Nucleus accumbens (tissue), 56 donors: Measurements from ENCODE around the gene KRT23.

Source experiments
- DNase-seq, 56 donors: peaks; one replicate each; lab custom pipeline; 2025; lab: John Stamatoyannopoulos, UW

KRT23 gene, protein sequence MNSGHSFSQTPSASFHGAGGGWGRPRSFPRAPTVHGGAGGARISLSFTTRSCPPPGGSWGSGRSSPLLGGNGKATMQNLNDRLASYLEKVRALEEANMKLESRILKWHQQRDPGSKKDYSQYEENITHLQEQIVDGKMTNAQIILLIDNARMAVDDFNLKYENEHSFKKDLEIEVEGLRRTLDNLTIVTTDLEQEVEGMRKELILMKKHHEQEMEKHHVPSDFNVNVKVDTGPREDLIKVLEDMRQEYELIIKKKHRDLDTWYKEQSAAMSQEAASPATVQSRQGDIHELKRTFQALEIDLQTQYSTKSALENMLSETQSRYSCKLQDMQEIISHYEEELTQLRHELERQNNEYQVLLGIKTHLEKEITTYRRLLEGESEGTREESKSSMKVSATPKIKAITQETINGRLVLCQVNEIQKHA

DNA sequence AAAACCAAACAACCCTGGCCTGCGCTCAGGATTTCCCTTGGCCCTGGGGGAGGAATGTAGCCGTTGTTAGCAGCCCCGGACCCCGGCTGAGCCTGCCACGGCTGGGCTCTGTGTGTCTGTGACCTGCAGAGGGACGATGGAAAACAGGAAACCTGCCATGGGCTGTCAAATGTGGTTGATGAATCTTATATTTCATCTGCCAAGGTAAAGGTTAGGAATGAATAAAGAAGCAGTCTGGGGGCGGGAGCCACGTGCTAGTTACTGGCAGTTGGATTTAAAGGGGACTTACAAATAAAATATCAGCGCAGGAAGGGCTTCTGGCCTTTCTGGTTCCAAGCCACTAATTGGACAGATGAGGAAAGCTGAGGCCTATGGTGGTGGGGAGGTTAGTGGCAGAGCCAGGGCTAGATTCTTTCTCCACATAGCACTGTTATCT is at the start of gene KRT23:
TSS of gene KRT23 (minus strand) at position 263 of the 436 bp plus-strand sequence. CDS start 1,043 bp downstream, outside the sequence.
- DNase-seq, result peak in 1 of 56 donors; percentile 4

- DNase-seq, result no peak
Measured at GRCh38 chr17:40986920-40987319, 49.5 kb upstream of the KRT23 start.

DNA sequence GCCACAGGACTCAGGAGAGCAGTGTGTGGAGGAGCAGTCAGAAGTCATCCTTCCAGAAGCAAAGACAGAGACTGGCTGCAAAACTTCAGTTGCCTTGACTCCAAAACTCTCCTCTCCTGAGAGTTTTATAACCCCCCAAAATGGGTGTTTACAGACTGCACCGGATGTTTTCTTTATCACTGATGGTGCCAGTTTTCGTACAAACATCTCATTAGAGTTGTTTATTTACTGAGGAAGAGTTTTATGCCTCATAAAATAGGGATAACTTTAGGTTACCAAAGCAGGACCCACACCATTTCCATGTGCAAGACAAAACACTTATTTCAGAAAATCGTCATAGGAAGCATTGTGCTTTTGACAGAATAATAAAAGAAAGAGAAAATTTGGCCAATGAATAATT is 46.8 kb upstream of the KRT23 start, which contains the start of gene KRT40:
TSS of gene KRT40 (minus strand) at position 101 of the 400 bp plus-strand sequence. CDS start at position 48, 53 bp downstream.
- no peak for DNase-seq

GRCh38 chr17:40981115-40981514 is 43.7 kb upstream of the KRT23 start:
- no peak for DNase-seq

- DNase-seq, result peak in 17 of 56 donors; percentile 1 to 36 (median 9)
Measured at GRCh38 chr17:40980596-40980995, 43.1 kb upstream of the KRT23 start.

GRCh38 chr17:40980117-40980516 is 42.7 kb upstream of the KRT23 start:
- no peak for DNase-seq

DNA sequence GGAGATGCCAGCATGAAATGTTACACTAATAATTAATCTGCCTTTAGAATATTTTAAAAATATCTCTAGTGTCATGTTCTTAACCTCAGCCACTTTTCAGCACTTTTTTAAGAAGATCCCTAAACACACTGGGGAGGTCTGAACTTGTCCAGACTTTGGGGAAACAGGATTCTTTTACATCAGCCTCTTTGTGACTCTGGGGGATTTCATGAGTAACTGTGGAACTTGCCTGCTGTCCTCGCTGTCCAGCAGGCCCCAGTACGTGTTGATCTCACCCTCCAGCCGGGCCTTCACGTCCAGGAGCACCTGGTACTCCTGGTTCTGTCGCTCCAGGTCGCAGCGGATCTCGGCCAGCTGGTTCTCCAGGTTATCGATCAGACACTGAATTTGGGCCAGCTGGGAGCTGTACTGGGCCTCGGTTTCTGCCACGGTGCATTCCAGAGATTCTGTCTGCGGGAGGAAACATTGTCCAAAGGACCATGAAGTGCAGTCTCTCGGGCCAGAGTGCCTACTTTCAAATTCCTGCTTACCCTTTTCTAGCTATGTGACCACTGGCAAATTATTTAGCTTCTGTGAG is 41.2 kb upstream of the KRT23 start:
- DNase-seq, result no peak

DNA sequence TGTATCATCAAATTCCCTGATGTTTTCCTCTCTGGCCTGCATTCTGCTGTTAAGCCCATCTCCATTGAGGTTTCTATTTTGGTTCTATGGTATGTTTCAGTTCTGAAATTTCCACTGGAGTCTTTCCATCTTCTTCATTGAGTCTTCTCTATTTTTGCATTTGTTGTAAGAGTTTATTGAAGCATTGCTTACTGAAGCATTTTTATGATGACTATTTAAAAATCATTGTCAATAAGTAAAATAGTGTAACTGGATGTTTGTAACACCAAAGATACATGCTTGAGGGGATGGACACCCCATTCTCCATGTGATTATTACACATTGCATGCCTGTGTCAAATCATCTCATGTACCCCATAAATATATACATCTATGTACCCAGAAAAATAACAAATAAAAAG is 38.1 kb upstream of the KRT23 start:
- DNase-seq, result no peak

DNA sequence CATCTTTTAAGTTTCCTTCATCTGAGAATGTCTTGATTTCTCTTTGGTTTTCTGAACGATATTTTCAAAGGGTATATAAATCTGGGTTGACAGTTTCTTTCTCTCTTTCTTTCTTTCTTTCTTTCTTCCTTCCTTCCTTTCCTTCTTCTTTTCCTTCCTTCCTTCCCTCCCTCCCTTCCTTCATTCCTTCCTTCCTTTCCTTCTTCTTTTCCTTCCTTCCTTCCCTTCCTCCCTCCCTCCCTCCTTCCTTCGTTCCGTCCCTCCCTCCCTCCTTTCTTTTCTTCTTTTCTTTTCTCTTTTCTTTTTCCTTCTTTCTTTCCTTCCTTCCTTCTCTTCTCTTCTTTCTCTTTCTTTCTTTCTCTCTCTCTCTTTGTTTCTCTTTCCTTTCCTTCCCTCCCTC is 36.9 kb upstream of the KRT23 start:
- DNase-seq, result no peak

DNA sequence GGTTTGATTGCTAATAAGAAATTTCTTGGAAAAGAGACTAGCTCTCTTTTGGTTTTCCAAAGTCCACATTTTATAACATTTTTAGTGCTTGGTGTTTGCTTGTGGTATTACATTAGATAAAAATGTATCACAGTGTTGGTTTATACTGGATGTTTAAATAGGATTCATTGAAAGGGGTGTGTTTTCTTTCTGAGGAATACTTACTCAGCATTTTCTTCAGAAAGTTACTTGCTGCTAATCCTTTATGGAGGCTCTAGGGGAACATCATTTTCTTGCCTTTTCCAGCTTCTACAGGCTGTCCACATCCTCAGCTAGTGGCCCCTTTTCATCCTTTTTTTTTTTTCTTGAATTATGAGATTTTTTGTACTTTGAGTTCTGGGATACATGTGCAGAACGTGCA is 30.1 kb upstream of the KRT23 start:
- no peak for DNase-seq

- no peak for DNase-seq
Measured at GRCh38 chr17:40966848-40967247, 29.4 kb upstream of the KRT23 start, which contains the start of gene KRT39. KRT39 (minus strand) TSS chr17:40966948; CDS start chr17:40966856, 92 bp downstream.

DNA sequence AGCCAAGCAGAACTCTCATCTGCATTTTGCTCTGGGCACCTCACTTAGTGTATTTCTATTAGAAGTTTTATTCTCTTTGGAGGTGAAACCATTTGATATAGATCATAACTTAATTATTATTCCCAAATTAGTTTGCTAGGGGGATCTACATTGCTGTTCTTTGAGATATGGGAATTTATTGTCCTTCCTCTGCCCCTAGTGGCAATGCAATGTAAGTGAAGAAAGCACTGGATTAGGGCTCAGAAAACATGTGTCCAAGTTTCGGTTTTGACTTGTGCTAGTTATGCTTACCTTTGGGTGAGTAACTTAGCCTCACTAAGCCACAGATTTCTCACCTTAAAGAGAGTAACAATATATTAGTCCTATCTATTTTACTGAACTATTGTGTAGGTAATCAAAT is 26.4 kb upstream of the KRT23 start:
- DNase-seq, result no peak

GRCh38 chr17:40962059-40962561 is 24.7 kb upstream of the KRT23 start:
- DNase-seq, result no peak

GRCh38 chr17:40961591-40961990 is 24.1 kb upstream of the KRT23 start:
- no peak for DNase-seq

GRCh38 chr17:40960144-40960543 is 22.7 kb upstream of the KRT23 start:
- no peak for DNase-seq

- no peak for DNase-seq
Measured at GRCh38 chr17:40958086-40958953, 20.9 kb upstream of the KRT23 start.

DNA sequence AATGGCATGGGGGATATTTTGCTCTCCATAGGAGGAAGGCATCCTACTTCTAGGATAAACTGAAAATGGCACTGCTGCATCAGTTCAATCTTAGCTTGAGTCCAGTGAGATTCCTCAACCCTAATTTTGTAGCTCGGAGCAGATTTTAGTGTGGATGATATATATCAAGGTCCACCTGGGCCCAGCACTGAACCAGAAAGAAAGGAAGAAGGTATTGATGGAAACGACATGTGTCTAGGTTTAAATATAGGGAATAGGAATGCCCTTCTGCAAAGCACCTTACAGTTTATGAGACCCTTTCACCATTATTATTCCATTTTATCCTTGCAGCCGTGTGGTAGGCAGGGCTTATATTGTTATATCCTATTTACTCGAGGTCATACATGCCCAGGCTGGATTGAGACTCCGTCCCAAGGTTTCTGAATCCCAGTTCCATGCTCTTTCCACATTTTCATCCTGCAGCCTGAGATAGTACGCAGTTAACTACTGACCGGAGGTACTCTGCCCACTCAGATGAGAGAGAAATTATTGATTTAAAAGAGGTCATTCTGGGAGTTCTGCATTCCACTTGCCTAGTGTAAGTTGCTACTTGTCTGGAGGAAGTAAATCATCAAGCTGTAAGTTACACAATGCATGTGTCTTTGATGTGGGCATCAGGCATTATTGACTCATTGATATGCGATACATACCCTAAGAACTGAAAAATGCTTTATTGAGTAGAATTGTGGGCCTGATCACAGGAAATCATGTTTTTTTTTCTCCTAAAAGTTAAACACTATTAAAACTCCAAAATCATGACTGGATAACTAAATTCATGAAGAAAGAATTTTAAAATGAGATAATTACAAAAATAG is 19.2 kb upstream of the KRT23 start:
- DNase-seq, result no peak

DNA sequence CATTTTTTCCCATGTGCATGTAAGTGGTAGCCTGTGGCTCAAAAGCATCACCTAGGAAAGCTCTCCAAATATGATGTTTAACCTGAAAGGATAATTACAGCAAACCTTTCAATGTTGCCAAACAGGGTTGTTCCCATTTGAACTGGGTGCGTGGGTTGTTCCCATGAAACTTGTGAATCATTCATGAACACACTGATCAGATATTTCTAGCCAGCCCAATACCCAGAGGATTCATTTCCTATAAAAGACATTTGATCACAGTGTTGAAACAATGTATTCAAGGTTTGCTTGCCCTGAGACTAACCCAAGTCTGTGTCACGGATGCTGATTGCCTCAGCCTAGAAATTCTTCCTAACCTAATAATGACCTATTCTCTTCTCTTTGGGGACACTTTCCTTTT is 16.4 kb upstream of the KRT23 start:
- DNase-seq, result no peak

DNA sequence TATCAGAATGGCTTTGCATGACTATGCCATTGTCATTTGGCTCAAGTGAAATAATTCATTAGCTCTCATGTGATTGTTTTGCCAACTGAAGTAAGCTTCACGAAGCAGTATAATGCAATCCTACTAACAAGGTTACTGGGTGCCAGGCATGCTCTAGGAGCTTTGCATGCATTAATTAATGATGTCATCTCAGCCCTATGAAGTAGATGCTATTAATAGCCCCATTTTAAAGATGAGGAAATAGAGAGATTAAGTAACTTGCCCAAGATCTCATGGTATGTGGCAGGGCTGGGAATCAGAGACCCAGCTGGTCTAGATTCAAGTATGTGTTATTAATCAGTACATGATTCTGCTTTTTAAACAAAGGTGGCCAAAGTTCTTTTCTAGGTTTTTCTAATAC is 15.2 kb upstream of the KRT23 start:
- no peak for DNase-seq

GRCh38 chr17:40952154-40952553 is 14.7 kb upstream of the KRT23 start:
- no peak for DNase-seq
